ENCODE measurements around the gene GALNT6. TPM values are rescaled to one million over a fixed set of nuclear protein-coding genes. Genes with fewer than 3 reads are reported as not detected.

The GALNT6 gene
- total RNA-seq, 1 donor from 2014 or later = not detected

DNA sequence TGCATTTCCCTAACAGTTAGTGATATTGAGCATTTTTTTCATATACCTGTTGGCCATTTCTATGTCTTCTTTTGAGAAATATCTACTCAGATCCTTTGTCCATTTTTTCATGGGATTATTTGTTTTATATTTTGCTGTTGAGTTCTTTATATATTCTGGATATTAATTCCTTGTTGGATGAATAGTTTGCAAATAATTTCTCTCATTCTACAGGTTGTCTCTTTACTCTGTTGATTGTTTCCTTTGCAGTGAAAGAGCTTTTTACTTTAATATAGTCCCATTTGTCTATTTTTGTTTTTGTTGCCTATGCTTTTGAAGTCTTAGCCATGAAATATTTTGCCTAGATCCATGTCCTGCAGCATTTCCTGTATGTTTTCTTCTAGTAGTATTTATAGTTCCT, 21.9 kb upstream of the GALNT6 start:
- Histone ChIP-seq H3K79me2 (ENCODE audit: low read depth) (no peaks in the 10 kb centered on the region), H4K20me1 (ENCODE audit: low read depth) (no peaks in the 10 kb centered on the region), H2AFZ (replicated peaks) (no peak overlapping the region), H3K36me3 (no peaks in the 10 kb centered on the region), H3K4me3 (no peak overlapping the region), H3K9ac (no peak overlapping the region), H3K9me3 (ENCODE audit: low read depth) (no peaks in the 10 kb centered on the region), H3K4me2 (no peak overlapping the region), H3K27ac (no peak overlapping the region), H3K4me1 (no peaks in the 10 kb centered on the region), H3F3A (ENCODE audit: low read depth) (no peaks in the 10 kb centered on the region), H3K27me3 (no peaks in the 10 kb centered on the region)
- H3K27ac Mint-ChIP-seq = no peak overlapping the region
- TF ChIP-seq, protein P1, sequence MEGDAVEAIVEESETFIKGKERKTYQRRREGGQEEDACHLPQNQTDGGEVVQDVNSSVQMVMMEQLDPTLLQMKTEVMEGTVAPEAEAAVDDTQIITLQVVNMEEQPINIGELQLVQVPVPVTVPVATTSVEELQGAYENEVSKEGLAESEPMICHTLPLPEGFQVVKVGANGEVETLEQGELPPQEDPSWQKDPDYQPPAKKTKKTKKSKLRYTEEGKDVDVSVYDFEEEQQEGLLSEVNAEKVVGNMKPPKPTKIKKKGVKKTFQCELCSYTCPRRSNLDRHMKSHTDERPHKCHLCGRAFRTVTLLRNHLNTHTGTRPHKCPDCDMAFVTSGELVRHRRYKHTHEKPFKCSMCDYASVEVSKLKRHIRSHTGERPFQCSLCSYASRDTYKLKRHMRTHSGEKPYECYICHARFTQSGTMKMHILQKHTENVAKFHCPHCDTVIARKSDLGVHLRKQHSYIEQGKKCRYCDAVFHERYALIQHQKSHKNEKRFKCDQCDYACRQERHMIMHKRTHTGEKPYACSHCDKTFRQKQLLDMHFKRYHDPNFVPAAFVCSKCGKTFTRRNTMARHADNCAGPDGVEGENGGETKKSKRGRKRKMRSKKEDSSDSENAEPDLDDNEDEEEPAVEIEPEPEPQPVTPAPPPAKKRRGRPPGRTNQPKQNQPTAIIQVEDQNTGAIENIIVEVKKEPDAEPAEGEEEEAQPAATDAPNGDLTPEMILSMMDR (IDR thresholded peaks at IDR 0.05) = no peak
- TF ChIP-seq EZH2 (IDR thresholded peaks at IDR 0.05) = no peak
- TF ChIP-seq EZH2phosphoT487 (IDR thresholded peaks at IDR 0.05) = no peak
- H3K4me3 Mint-ChIP-seq = no peak overlapping the region
- H3K9me3 Mint-ChIP-seq = no peaks in the 10 kb centered on the region
- H3K36me3 Mint-ChIP-seq = no peaks in the 10 kb centered on the region
- H3K27me3 Mint-ChIP-seq (ENCODE audit: insufficient read depth, low read depth) = peaks cover 5% of the 10 kb centered on the region
- no peaks in the 10 kb centered on the region for H3K4me1 Mint-ChIP-seq
- DNase-seq (ENCODE audit: low spot score) = no peak

DNA sequence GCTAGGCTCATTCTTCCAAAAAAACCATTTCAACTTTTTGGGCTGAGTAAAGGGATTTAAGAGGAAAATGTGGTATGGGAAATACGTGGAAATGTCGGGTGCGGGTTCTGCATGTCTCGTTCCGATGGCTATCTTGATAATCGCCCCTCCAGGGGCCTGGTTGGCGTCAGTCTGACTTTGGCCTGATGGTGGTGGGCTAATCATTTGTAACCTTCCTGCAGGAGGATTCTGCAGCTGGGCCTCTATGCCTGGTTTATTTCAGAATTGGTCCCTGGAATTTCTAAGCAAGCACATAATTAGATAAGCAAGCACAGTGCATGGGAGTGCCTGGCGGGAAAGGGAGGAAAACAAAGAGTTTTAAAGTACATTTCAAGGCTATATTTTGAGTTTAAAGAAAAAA, 18.6 kb upstream of the GALNT6 start:
- no peaks in the 10 kb centered on the region for H3K4me1 ChIP-seq
- no peak overlapping the region for H3K27ac ChIP-seq
- no peak for DNase-seq (ENCODE audit: low spot score)
- H2AFZ ChIP-seq (replicated peaks) = no peak overlapping the region
- no peak overlapping the region for H3K4me3 ChIP-seq
- Mint-ChIP-seq H3K4me1 (no peaks in the 10 kb centered on the region), H3K9me3 (no peaks in the 10 kb centered on the region), H3K36me3 (no peaks in the 10 kb centered on the region), H3K27ac (no peak overlapping the region), H3K4me3 (no peak overlapping the region), H3K27me3 (ENCODE audit: insufficient read depth, low read depth) (peaks cover 3% of the 10 kb centered on the region)
- H3K27me3 ChIP-seq = no peaks in the 10 kb centered on the region
- H3K79me2 ChIP-seq (ENCODE audit: low read depth) = no peaks in the 10 kb centered on the region
- H3K9me3 ChIP-seq (ENCODE audit: low read depth) = no peaks in the 10 kb centered on the region
- no peak for TF ChIP-seq EZH2phosphoT487 (IDR thresholded peaks at IDR 0.05)
- TF ChIP-seq, protein P1 (IDR thresholded peaks at IDR 0.05) = peak; percentile 4
- no peaks in the 10 kb centered on the region for H4K20me1 ChIP-seq (ENCODE audit: low read depth)
- H3K9ac ChIP-seq = no peak overlapping the region
- no peaks in the 10 kb centered on the region for H3F3A ChIP-seq (ENCODE audit: low read depth)
- H3K4me2 ChIP-seq = no peak overlapping the region
- no peaks in the 10 kb centered on the region for H3K36me3 ChIP-seq

DNA sequence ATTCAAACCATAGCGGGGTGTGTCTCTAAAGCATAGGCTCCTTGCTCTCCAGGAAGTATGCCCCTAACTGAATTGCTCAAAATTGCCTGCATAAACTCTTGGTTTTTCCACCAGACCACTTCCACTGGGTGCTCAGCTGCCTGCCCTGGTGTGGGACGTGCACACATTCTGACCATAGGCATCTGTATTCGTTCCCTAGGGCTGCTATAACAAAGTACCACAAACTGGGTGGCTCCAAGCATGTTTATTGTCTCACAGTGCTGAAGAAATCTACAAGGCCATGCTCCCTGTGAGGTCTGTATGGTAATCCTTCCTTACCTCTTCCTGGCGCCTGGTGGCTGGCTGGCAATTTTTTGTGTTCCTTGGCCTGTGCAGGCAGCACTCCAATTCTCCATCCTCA, 16.4 kb upstream of the GALNT6 start:
- Histone ChIP-seq H3K36me3 (no peaks in the 10 kb centered on the region), H4K20me1 (ENCODE audit: low read depth) (no peaks in the 10 kb centered on the region), H3F3A (ENCODE audit: low read depth) (no peaks in the 10 kb centered on the region), H3K27ac (no peak overlapping the region), H3K27me3 (no peaks in the 10 kb centered on the region), H3K9me3 (ENCODE audit: low read depth) (no peaks in the 10 kb centered on the region), H3K4me2 (no peak overlapping the region), H3K9ac (no peak overlapping the region), H3K79me2 (ENCODE audit: low read depth) (no peaks in the 10 kb centered on the region), H3K4me1 (no peaks in the 10 kb centered on the region), H3K4me3 (no peak overlapping the region), H2AFZ (replicated peaks) (no peak overlapping the region)
- DNase-seq (ENCODE audit: low spot score) = no peak
- Mint-ChIP-seq H3K4me1 (no peaks in the 10 kb centered on the region), H3K4me3 (no peak overlapping the region), H3K36me3 (no peaks in the 10 kb centered on the region), H3K27me3 (ENCODE audit: insufficient read depth, low read depth) (peaks cover 4% of the 10 kb centered on the region), H3K27ac (no peak overlapping the region), H3K9me3 (no peaks in the 10 kb centered on the region)
- TF ChIP-seq EZH2phosphoT487 (IDR thresholded peaks at IDR 0.05) = no peak
- TF ChIP-seq EZH2 (IDR thresholded peaks at IDR 0.05) = no peak
- TF ChIP-seq, protein P1 (IDR thresholded peaks at IDR 0.05) = no peak

DNA sequence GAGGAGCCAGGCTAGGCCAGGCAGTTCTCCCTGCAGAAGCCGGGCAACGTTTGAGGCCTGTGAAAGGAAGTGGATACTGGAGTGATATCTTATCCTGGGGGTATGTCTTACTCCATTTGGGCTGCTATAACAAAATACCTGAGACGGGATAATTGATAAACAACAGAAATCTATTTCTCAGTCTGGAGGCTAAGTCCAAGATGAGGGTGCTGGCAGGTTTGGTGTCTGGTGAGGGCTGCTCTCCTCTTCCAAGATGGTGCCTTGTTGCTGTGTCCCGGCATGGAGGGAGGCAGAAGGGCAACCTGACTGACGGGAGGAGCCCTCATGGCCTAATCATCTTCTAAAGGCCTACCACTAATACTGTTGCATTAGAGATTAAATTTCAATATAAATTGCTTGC, 15.7 kb upstream of the GALNT6 start:
- Histone ChIP-seq H3K27ac (no peak overlapping the region), H4K20me1 (ENCODE audit: low read depth) (no peaks in the 10 kb centered on the region), H3K36me3 (no peaks in the 10 kb centered on the region), H3K4me2 (no peak overlapping the region), H3K4me3 (no peak overlapping the region), H3K27me3 (no peaks in the 10 kb centered on the region), H3K4me1 (no peaks in the 10 kb centered on the region), H3K79me2 (ENCODE audit: low read depth) (no peaks in the 10 kb centered on the region), H3F3A (ENCODE audit: low read depth) (no peaks in the 10 kb centered on the region), H3K9me3 (ENCODE audit: low read depth) (no peaks in the 10 kb centered on the region), H3K9ac (no peak overlapping the region), H2AFZ (replicated peaks) (no peak overlapping the region)
- TF ChIP-seq EZH2phosphoT487 (IDR thresholded peaks at IDR 0.05) (no peak), EZH2 (IDR thresholded peaks at IDR 0.05) (no peak)
- TF ChIP-seq, protein P1 (IDR thresholded peaks at IDR 0.05) = no peak
- no peak for DNase-seq (ENCODE audit: low spot score)
- H3K36me3 Mint-ChIP-seq = no peaks in the 10 kb centered on the region
- H3K27me3 Mint-ChIP-seq (ENCODE audit: insufficient read depth, low read depth) = peaks cover 4% of the 10 kb centered on the region
- no peaks in the 10 kb centered on the region for H3K4me1 Mint-ChIP-seq
- no peak overlapping the region for H3K4me3 Mint-ChIP-seq
- H3K27ac Mint-ChIP-seq = no peak overlapping the region
- no peaks in the 10 kb centered on the region for H3K9me3 Mint-ChIP-seq
